A549 treated with GW870086 at 1 μM for 4 hours (cell line): ENCODE data around the gene OR4K17. TPM values are rescaled to one million over a fixed set of nuclear protein-coding genes. Genes with fewer than 3 reads are reported as not detected.

ENCODE experiments used
- total RNA-seq: library from RNA; stranded (reverse); fragments of 200-300 nt; extraction: Qiagen RNA extraction; gene quantifications from 5 replicates; pipeline ENCODE4 v1.2.3, GENCODE V29; 2022; ENCODE audit warnings: low read depth

Gene OR4K17, protein sequence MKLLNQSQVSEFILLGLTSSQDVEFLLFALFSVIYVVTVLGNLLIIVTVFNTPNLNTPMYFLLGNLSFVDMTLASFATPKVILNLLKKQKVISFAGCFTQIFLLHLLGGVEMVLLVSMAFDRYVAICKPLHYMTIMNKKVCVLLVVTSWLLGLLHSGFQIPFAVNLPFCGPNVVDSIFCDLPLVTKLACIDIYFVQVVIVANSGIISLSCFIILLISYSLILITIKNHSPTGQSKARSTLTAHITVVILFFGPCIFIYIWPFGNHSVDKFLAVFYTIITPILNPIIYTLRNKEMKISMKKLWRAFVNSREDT
- total RNA-seq, result not detected in 5 replicates

GRCh38 chr14:20110438-20110837 lies at the start of gene OR4K17:
Gene OR4K17 (plus strand): TSS chr14:20110739. CDS start chr14:20117500, 6,761 bp downstream.

GRCh38 chr14:20138520-20138919 lies 28.0 kb downstream of the OR4K17 start, which contains the start of gene OR4N5:
Gene OR4N5 (plus strand): TSS chr14:20138820. CDS start chr14:20143736, 4,916 bp downstream.

Other genes starting within 250 kb of the OR4K17 start
- gene OR4K2, start 235.6 kb upstream of the OR4K17 start, total RNA-seq, result not detected in 5 replicates
- gene OR4K5, start 190.1 kb upstream of the OR4K17 start, total RNA-seq, result not detected in 5 replicates
- gene OR4K1, start 179.8 kb upstream of the OR4K17 start, total RNA-seq, result not detected in 5 replicates
- gene OR4K15, start 135.1 kb upstream of the OR4K17 start, total RNA-seq, result not detected in 5 replicates
- gene OR4Q2, start 108.6 kb upstream of the OR4K17 start, total RNA-seq, result not detected in 5 replicates
- gene OR4K14, start 91.4 kb upstream of the OR4K17 start, total RNA-seq, result not detected in 5 replicates
- gene OR4K13, start 74.7 kb upstream of the OR4K17 start, total RNA-seq, result not detected in 5 replicates
- gene OR4L1, start 50.7 kb upstream of the OR4K17 start, total RNA-seq, result not detected in 5 replicates
- gene OR4N5, start 28.1 kb downstream of the OR4K17 start, total RNA-seq, result not detected in 5 replicates
- not detected in 5 replicates for gene OR11G2, start 80.2 kb downstream of the OR4K17 start, total RNA-seq
- gene OR11H6, start 113.0 kb downstream of the OR4K17 start, total RNA-seq, result not detected in 5 replicates
- not detected in 5 replicates for gene OR11H7, start 118.2 kb downstream of the OR4K17 start, total RNA-seq
- not detected in 5 replicates for gene OR11H4, start 128.5 kb downstream of the OR4K17 start, total RNA-seq
- 15.0 to 26.9 TPM (median 20.1 TPM) in 5 replicates for gene TTC5, start 195.2 kb downstream of the OR4K17 start, total RNA-seq
- 37.5 to 48.0 TPM (median 40.6 TPM) in 5 replicates for gene CCNB1IP1, start 222.5 kb downstream of the OR4K17 start, total RNA-seq
- 17.2 to 23.2 TPM (median 19.6 TPM) in 5 replicates for gene PARP2, start 232.9 kb downstream of the OR4K17 start, total RNA-seq